Spinal cord (tissue), 10 donors: ENCODE data around the gene SEZ6L. TPM values are rescaled to one million over a fixed set of nuclear protein-coding genes. Genes with fewer than 3 reads are reported as not detected.
"Not testable (repeated sequence)": the region's sequence is repeated elsewhere in the genome, so short reads cannot be mapped to it uniquely, and the experiment has no call there.

Source experiments
- DNase-seq, 6 donors: peaks; one replicate each; pipeline versions ENCODE4 v3.0.0 to v3.0.0-alpha.2; 2013 to 2015; ENCODE audit warnings: low spot score in 6 of 6, low read depth in 4 of 6
- H3K27ac ChIP-seq: one replicate; pipeline ENCODE4 v1.5.1; 2013; ENCODE audit warnings: low read depth, low read length, control low read depth
- H3K27me3 ChIP-seq: one replicate; pipeline ENCODE4 v1.6.1; 2013; ENCODE audit warnings: low read length; ENCODE audit not compliant: control insufficient read depth, insufficient read depth
- H3K36me3 ChIP-seq: one replicate; pipeline ENCODE4 v1.6.1; 2013; ENCODE audit warnings: low read length; ENCODE audit not compliant: control insufficient read depth, insufficient read depth
- H3K4me1 ChIP-seq: one replicate; pipeline ENCODE4 v1.6.1; 2013; ENCODE audit warnings: low read length; ENCODE audit not compliant: control insufficient read depth, insufficient read depth
- H3K4me3 ChIP-seq: one replicate; pipeline ENCODE4 v1.5.1; 2013; ENCODE audit warnings: low read depth, low read length, control low read depth
- H3K9me3 ChIP-seq: one replicate; pipeline ENCODE4 v1.6.1; 2013; ENCODE audit warnings: low read length; ENCODE audit not compliant: control insufficient read depth, insufficient read depth
- WGBS: methylation state at CpG from one replicate; pipeline ENCODE4 v1.1.5; 2013; ENCODE audit warnings: missing lambda C conversion rate; ENCODE audit not compliant: insufficient coverage; 5-methylcytosine and 5-hydroxymethylcytosine counted together
- polyA plus RNA-seq, 2 donors: library from polyadenylated mRNA; unstranded; fragments of 120-200 nt; gene quantifications; one replicate each; pipeline ENCODE4 v1.2.1, GENCODE V29; 2013; ENCODE audit not compliant: insufficient read length in 2 of 2
- total RNA-seq, 2 donors: library from RNA; depleted of rRNA in 1 of 2; stranded (reverse); fragments of 120-200 nt in 1 of 2; fragments of >200 nt in 1 of 2; gene quantifications; one replicate each; pipeline versions ENCODE4 v1.2.3 to v1.2.4, GENCODE V29; 2013 to 2014
- donor health status: healthy.

Gene SEZ6L
- total and polyA plus RNA-seq, 4 donors: 31.6 to 115 (median 87.4) TPM

- no peaks in the 10 kb centered on the region for H3K36me3 ChIP-seq
- H3K27ac ChIP-seq: no peak overlapping the region
- WGBS: no CpG with 5 or more reads among the region's 1 CpG
- DNase-seq: peak in 1 of 6 donors; percentile 50
- no peaks in the 10 kb centered on the region for H3K9me3 ChIP-seq
- no peaks in the 10 kb centered on the region for H3K27me3 ChIP-seq
- no peaks in the 10 kb centered on the region for H3K4me1 ChIP-seq
- no peak overlapping the region for H3K4me3 ChIP-seq
These were observed 225.5 kb downstream of the SEZ6L start for GRCh38 chr22:26394777-26395176.

GRCh38 chr22:26395926-26396325 is 226.7 kb downstream of the SEZ6L start:
- Histone ChIP-seq H3K27ac (no peak overlapping the region), H3K36me3 (no peaks in the 10 kb centered on the region), H3K4me3 (no peak overlapping the region), H3K9me3 (no peaks in the 10 kb centered on the region), H3K4me1 (no peaks in the 10 kb centered on the region), H3K27me3 (no peaks in the 10 kb centered on the region)
- no peak for DNase-seq
- 41% methylated on average over 4 of the region's 5 CpGs for WGBS

GRCh38 chr22:26398741-26399153 is 229.5 kb downstream of the SEZ6L start:
- Histone ChIP-seq H3K4me1 (no peaks in the 10 kb centered on the region), H3K27me3 (no peaks in the 10 kb centered on the region), H3K9me3 (no peaks in the 10 kb centered on the region), H3K27ac (no peak overlapping the region), H3K36me3 (no peaks in the 10 kb centered on the region), H3K4me3 (no peak overlapping the region)
- DNase-seq: peak in 3 of 6 donors; percentile 60 to 90 (median 85)
- WGBS: 7% methylated on average over 2 of the region's 3 CpGs

GRCh38 chr22:26399289-26399688 is 230.0 kb downstream of the SEZ6L start:
- Histone ChIP-seq H3K27ac (no peak overlapping the region), H3K4me1 (peaks cover 3% of the 10 kb centered on the region), H3K27me3 (no peaks in the 10 kb centered on the region), H3K9me3 (no peaks in the 10 kb centered on the region), H3K36me3 (no peaks in the 10 kb centered on the region), H3K4me3 (no peak overlapping the region)
- DNase-seq: no peak
- no CpG with 5 or more reads among the region's 1 CpG for WGBS

- 89% methylated on average over 5 of the region's 5 CpGs for WGBS
- H3K4me1 ChIP-seq: peaks cover 16% of the 10 kb centered on the region
- no peak overlapping the region for H3K27ac ChIP-seq
- no peak for DNase-seq
- no peaks in the 10 kb centered on the region for H3K9me3 ChIP-seq
- H3K36me3 ChIP-seq: no peaks in the 10 kb centered on the region
- H3K4me3 ChIP-seq: no peak overlapping the region
- no peaks in the 10 kb centered on the region for H3K27me3 ChIP-seq
These were observed 232.5 kb downstream of the SEZ6L start for GRCh38 chr22:26401726-26402125.

GRCh38 chr22:26404851-26405421 is 235.7 kb downstream of the SEZ6L start:
- Histone ChIP-seq H3K27ac (peak overlapping the region; percentile 29), H3K4me1 (peaks cover 16% of the 10 kb centered on the region), H3K9me3 (no peaks in the 10 kb centered on the region), H3K36me3 (no peaks in the 10 kb centered on the region), H3K4me3 (no peak overlapping the region), H3K27me3 (no peaks in the 10 kb centered on the region)
- peak in 2 of 6 donors; percentile 38 to 41 for DNase-seq
- 10% methylated on average over 2 of the region's 6 CpGs for WGBS

- DNase-seq: peak in 1 of 6 donors; percentile 45
- Histone ChIP-seq H3K4me1 (peaks cover 16% of the 10 kb centered on the region), H3K36me3 (no peaks in the 10 kb centered on the region), H3K4me3 (no peak overlapping the region), H3K9me3 (no peaks in the 10 kb centered on the region), H3K27me3 (no peaks in the 10 kb centered on the region), H3K27ac (no peak overlapping the region)
- 79% methylated on average over 2 of the region's 4 CpGs for WGBS
These were observed 236.9 kb downstream of the SEZ6L start for GRCh38 chr22:26406118-26406517.

GRCh38 chr22:26408562-26409220 is 239.4 kb downstream of the SEZ6L start:
- DNase-seq, H3K9me3 ChIP-seq, H3K4me3 ChIP-seq, H3K27ac ChIP-seq, H3K27me3 ChIP-seq, H3K36me3 ChIP-seq: not testable (repeated sequence)
- 100% methylated on average over 3 of the region's 7 CpGs for WGBS
- peaks cover 16% of the 10 kb centered on the region for H3K4me1 ChIP-seq

- no peaks in the 10 kb centered on the region for H3K27me3 ChIP-seq
- no peaks in the 10 kb centered on the region for H3K36me3 ChIP-seq
- no peak overlapping the region for H3K27ac ChIP-seq
- H3K9me3 ChIP-seq: no peaks in the 10 kb centered on the region
- DNase-seq: peak in 2 of 6 donors; percentile 72 to 83
- 100% methylated on average over 1 of the region's 5 CpGs for WGBS
- no peak overlapping the region for H3K4me3 ChIP-seq
- H3K4me1 ChIP-seq: peaks cover 9% of the 10 kb centered on the region
These were observed 240.6 kb downstream of the SEZ6L start for GRCh38 chr22:26409719-26410335.

- Histone ChIP-seq H3K4me3 (no peak overlapping the region), H3K4me1 (peaks cover 4% of the 10 kb centered on the region), H3K36me3 (no peaks in the 10 kb centered on the region), H3K9me3 (no peaks in the 10 kb centered on the region), H3K27me3 (no peaks in the 10 kb centered on the region), H3K27ac (no peak overlapping the region)
- DNase-seq: no peak
- WGBS: 62% methylated on average over 1 of the region's 5 CpGs
These were observed 241.1 kb downstream of the SEZ6L start for GRCh38 chr22:26410386-26410785.
